Bone marrow (tissue), 2 donors: Measurements from ENCODE around the gene ERVH48-1.
"Not testable (repeated sequence)": the region's sequence is repeated elsewhere in the genome, so short reads cannot be mapped to it uniquely, and the experiment has no call there.

Experiments
- DNase-seq, 2 donors: peaks; one replicate each; lab custom pipeline; 2025; lab: John Stamatoyannopoulos, UW

ERVH48-1 gene

DNA sequence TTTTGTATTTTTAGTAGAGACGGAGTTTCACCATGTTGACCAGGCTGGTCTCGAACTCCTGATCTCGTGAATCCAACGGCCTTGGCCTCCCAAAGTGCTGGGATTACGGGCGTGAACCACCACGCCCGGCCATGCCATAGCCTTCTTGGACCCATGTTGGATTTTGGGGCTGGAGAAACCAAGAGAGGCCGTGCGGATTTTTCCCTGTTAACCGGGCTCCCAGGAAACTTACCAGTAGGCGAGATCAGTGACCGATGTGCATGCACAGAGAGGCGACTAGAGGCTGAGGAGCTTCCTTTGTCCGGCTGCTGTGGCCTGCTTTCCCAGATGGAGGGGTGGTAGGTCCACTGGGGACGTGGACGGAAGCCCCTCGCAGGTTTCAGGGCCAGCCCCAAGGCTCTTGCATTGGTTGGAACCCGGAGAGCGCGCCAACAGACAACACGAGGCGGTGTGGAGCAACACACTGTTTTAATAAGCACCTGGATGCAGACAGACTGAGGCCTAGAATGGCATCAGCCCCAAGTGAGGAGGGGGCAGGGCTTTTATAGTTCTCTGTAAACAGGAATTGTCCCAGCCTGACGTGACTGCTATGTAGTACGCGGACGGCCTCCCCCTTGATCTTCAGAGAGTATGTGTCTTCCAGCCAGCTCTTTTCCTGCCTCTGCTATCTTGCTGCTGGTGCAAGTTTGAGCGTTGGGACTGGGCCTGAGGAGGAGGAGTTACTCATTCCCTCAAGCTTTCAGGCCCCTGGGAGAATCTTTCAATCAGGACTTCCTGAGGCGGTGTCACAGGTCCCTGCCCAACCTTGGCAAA lies at the start of gene ERVH48-1:
Gene ERVH48-1, minus strand, starts transcription at position 517 of the 813 bp plus-strand sequence. CDS start 6,624 bp downstream, outside the sequence.
- DNase-seq = no peak

DNA sequence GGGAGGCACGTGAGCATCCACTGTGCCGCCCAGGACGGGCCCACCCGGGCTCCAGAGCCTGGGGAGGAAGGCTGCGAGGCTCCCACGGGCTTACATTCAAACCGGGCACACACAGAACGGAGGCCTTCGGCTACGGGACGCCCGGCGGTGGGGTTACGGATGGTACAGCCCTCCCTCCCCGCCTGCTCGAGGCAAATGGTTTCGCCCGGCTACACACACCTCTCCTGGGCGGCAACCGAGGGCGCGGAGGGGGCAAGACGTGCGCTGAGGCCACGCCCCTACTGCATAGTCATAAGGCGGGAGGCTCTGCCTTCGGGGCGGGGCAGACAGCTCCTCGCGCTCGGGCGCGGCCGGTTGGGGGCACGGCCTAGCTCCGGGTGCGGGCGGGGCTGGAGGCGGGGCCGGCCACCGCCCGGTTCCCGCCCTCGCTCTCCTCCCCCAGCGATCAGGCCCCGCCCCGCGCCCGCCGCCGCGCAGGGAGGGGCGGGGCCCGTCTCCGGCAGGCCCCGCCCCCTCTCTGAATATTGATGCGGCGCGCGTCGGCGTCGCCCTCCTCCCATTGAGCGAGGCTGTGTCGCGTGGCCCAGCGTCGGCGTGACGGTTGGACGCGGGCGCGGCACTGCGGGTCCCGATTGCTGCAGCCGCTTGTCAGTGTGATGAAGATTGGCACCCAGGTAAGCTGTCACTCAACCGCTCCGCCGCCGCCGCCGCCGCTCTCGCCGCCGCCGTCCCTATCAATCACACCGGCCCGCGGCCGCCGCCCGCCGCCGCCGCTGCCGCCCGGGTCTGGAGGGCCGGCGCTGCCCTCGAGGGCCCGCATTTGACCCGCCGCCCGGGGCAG lies 48.8 kb upstream of the ERVH48-1 start, which contains the start of gene PKNOX1:
Gene PKNOX1, plus strand, starts transcription at position 572 of the 841 bp plus-strand sequence. CDS start 29,820 bp downstream, outside the sequence.
- peak; percentile 92 to 97 for DNase-seq

- DNase-seq = no peak
These were observed 48.0 kb upstream of the ERVH48-1 start for GRCh38 chr21:42973309-42973990.

DNA sequence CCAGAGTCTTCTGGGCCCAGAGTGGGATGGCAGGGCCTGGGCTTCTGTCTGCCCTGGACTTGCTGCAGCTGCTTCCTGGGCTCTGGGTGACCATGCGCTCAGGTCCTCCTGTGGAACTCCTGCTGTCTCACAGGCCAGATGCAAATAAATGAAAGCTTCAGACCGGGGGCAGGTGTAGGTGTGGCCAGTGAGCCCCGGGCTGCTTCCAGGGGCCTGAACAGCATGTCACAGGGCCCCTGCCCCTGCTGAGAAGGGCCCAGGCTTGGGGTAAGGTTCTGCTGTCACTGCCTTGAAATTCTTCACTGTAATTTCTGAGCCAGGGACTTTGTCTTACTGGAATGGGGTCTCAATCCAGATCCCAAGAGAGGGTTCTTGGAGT lies 46.5 kb upstream of the ERVH48-1 start:
- DNase-seq = no peak

DNA sequence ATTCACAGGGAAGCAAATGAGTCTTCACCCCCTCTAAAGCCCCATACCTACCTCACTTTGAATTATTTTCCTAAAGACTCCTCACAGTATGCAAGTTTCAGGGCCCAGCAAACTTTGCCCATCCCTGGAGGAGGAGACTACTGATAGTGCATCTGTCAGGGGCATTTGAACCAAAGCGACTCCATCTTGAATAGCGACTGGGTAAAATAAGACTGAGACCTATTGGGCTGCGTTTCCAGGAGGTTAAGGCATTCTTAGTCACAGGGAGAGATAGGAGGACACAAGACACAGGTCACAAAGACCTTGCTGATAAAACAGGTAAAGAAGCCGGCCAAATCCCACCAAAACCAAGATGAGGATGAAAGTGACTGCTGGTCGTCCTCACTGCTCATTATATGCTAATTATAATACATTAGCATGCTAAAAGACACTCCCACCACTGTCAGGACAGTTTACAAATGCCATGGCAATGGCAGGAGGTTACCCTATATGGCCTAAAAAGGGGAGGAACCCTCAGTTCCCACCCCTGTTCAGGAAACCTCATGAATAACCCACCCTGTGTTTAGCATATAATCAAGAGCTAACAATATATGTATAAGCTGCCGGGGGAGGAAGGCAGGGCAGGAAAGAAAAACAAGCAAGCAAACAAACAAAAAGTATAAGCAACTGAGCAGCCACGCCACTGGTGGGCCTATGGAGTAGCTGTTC lies 45.7 kb upstream of the ERVH48-1 start:
- no peak for DNase-seq

- DNase-seq = no peak
These were observed 43.8 kb upstream of the ERVH48-1 start for GRCh38 chr21:42969193-42969600.

DNA sequence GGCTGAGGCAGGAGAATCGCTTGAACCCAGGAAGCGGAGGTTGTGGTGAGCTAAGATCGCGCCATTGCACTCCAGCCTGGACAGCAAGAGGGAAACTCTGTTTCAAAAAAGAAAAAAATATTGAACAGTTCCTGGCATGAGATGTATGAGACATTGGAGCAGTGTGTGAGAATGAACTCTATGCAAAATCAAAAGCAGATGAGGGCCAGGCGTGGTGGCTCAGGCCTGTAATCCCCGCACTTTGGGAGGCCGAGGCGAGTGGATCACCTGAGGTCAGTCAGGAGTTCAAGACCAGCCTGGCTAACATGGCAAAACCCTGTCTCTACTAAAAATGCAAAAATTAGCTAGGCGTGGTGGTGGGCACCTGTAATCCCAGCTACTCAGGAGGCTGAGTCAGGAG lies 42.2 kb upstream of the ERVH48-1 start:
- DNase-seq = not testable (repeated sequence)

DNA sequence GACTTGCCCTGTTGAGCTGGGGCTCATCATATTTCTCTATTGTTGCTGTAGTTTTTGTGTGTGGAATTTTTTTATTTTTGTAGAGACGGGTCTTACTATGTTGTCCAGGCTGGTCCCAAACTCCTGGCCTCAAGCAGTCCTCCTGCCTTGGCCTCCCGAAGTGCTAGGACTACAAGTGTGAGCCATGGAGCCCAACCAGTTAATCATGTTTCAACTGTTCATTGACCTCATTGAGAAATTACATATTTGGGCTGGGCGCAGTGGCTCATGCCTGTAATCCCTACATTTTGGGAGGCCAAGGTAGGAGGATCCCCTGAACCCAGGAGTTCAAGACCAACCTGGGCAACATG lies 39.8 kb upstream of the ERVH48-1 start:
- no peak for DNase-seq

- no peak for DNase-seq
These were observed 39.2 kb upstream of the ERVH48-1 start for GRCh38 chr21:42964546-42965210.

DNA sequence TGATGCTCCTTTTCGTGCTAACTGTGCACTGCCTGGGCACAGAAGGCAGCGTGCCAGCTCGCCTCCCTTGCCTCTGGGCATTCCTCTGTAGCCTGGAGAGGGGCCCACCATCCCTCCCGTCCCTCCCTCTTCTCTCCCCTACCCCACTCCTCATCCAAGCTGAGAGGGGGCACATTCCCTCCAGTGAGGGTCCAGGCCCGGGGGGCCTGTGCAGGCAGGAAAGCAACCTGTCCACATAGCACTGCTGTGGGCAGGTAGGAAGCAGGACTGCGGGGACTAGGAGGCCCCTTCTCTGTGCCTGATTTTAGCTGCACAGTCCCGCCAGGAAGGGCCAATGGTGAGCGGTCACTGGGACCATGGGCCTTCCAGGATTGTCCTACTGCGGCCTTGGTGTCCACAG lies 38.7 kb upstream of the ERVH48-1 start:
- no peak for DNase-seq

GRCh38 chr21:42962380-42963007 lies 37.1 kb upstream of the ERVH48-1 start:
- no peak for DNase-seq

DNA sequence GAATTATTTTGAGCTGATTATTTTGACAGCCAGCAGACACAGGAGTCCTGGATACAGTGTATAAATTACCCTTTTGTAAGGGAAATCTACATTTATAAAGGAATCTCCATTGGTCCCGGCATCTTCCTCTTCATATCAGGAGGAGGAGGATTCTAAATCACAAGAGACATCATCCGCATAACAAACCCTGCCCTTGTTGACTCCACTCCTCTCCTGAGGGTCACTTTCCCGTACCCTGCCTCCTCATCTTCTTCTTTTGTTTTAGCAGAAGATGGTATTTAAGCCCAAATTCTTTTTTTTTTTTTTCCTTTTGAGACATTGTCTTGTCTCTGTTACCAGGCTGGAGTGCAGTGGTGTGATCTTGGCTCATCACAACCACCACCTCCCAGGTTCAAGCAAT lies 34.3 kb upstream of the ERVH48-1 start:
- no peak for DNase-seq

DNA sequence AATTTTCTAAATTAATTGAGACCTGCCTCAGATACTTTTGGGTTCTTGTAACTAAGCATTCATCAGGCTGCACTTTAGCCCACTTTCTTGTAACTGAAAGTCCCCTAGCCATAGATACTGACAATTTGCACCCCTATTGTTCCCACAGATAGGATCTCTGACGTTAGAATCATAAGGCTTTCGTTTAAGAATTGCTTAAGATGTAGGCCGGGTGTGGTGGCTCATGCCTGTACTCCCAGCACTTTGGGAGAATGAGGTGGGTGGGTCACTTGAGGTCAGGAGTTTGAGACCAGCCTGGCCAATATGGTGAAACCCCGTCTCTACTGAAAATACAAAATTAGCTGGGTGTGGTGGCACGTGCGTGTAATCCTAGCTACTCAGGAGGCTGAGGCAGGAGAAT lies 32.7 kb upstream of the ERVH48-1 start:
- not testable (repeated sequence) for DNase-seq

DNA sequence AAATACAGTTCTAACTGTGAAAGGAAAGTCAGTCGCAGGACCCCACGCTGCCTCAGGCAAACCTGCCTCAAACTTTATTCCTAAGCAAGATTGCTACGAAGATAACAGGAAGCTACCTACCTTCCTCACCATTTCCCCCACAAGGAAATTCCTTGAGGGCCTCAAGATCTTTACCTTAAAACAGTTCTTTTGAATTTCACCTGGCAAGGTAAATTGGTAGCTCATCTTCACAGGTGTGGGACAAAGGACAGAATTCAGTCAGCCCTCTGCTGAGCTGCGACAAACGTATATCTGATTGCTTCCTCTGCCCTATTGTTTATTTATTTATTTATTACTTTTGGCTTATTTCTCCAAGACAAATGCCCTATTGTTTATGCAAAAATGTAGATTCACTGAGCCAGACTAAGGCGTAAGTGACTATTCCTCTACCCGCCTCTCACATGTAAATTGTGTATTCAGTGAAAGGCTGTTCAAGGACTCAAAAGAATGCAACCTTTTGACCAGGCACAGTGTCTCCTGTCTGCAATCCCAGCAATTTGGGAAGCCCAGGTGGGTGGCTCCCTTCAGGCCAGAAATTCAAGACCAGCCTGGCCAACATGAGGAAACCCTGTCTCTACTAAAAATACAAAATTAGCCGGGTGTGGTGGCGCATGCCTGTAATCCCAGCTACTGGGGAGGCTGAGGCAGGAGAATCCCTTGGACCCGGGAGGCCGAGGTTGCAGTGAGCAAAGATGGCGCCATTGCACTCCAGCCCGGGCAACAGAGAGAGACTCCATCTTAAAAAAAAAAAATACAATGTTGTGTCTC lies 31.6 kb upstream of the ERVH48-1 start:
- DNase-seq = no peak

DNA sequence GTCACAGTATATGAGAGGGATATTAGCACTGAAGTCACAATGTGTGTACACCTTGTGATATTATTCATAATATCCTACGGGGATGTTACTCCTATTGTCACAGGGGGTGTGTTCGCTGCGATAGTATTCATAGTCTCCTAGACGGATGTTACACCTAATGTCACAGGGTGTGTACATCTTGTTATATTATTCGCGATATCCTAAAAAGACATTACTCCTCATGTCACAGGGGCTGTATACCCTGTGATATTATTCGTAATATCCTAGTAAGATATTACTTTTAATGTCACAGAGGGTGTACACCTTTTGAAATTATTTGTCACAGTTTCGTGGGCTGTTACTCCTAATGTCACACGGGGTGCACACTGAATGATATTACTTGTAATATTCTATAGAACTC lies 25.8 kb upstream of the ERVH48-1 start:
- DNase-seq = not testable (repeated sequence)

DNA sequence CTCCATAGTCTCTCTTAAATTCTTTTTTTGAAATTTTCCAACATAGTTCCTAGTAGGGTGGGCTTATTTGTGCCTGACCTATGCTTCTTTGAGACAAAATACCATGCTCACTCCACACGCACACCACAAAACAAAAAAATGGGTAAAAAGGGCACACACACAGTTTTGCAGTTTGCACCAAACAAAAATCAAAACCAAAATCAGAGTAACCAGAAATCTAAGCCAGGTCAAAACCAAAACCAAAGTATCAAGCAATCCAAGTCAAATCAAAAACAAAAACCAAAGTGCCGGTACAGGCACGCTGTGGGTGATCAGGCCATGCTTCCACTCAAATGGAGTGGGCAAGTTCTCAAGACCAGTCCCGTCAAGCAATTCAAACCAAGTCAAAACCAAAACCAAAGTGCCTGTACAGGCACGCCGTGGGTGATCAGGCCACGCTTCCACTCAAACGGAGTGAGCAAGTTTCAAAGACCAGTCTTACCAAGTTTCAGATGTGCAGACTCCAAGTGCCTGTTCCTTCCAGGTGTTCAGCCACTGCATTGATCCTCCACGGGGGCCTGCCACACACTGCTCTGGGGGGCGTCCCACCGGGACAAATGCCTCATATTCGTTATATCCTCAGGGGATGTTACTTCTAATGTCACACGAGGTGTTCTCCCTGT lies 23.8 kb upstream of the ERVH48-1 start:
- not testable (repeated sequence) for DNase-seq

GRCh38 chr21:42942244-42942643 lies 16.8 kb upstream of the ERVH48-1 start:
- no peak for DNase-seq

DNA sequence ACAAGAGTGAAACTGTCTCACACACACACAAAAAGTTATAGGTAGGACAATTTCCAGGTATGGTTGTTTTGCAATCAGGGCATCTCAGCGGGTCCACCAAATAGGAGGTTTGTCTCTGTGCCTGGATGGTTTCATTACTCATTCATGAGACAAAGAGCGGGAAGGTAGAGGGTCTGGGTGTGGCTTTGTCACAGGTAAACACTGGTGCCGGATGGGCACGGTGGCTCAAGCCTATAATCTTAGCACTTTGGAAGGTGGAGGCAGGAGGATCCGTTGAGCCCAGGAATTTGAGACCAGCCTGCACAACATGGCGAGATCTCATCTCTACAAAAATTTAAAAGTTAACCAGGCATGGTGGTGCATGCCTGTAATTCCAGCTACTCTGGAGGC lies 16.3 kb upstream of the ERVH48-1 start:
- DNase-seq = no peak
